ENCODE data around the gene USP17L5.
"Not testable (repeated sequence)": the region's sequence is repeated elsewhere in the genome, so short reads cannot be mapped to it uniquely, and the experiment has no call there.

Gene USP17L5, protein sequence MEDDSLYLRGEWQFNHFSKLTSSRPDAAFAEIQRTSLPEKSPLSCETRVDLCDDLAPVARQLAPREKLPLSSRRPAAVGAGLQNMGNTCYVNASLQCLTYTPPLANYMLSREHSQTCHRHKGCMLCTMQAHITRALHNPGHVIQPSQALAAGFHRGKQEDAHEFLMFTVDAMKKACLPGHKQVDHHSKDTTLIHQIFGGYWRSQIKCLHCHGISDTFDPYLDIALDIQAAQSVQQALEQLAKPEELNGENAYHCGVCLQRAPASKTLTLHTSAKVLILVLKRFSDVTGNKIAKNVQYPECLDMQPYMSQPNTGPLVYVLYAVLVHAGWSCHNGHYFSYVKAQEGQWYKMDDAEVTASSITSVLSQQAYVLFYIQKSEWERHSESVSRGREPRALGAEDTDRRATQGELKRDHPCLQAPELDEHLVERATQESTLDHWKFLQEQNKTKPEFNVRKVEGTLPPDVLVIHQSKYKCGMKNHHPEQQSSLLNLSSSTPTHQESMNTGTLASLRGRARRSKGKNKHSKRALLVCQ

DNA sequence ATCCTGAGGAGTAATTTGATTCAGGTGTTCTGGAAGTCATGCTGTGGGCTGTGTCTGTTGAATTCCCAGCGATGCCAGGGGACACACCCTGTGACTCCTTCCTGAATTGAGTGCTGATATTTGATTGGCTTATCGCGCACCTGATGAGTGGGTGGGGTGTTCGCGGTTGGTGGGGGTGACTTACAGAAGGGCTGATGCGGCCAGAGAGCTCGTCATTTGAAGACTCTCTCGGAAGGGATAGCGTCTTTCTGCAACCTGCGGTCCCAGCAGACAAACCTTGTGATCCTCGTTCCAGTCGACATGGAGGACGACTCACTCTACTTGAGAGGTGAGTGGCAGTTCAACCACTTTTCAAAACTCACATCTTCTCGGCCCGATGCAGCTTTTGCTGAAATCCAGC, at the start of gene USP17L5:
USP17L5 (plus strand) TSS at position 301 of the 400 bp plus-strand sequence; CDS start at position 301, 0 bp downstream.
- H3K27ac Mint-ChIP-seq; H3K9me3 Mint-ChIP-seq; H3K4me1 Mint-ChIP-seq (ENCODE audit: low read depth); DNase-seq; H3K27me3 Mint-ChIP-seq; H3K4me3 Mint-ChIP-seq; H3K36me3 Mint-ChIP-seq (ENCODE audit: low read depth): not testable (repeated sequence)

DNA sequence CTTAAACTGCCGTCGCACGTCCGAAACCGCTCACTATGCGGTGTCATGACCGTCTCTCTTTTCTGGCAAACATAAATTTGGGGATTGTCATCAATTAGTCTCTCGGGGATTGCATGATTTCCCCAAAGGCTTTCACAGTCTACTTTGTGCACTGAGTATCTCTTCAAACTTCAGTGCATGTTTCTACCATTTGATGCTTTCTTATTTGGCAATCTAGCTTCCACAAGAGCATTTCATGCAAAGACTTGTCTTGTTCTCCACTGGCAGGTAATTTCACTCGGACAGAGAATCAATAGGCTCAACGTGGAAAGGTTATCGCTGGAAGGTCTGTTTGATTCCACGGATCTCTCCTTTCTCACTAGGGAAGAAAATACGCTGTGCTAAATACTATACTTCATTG, 15.0 kb upstream of the USP17L5 start:
- H3K27me3 Mint-ChIP-seq; H3K9me3 Mint-ChIP-seq; H3K4me3 Mint-ChIP-seq; H3K4me1 Mint-ChIP-seq (ENCODE audit: low read depth); H3K27ac Mint-ChIP-seq; DNase-seq; H3K36me3 Mint-ChIP-seq (ENCODE audit: low read depth): not testable (repeated sequence)

DNA sequence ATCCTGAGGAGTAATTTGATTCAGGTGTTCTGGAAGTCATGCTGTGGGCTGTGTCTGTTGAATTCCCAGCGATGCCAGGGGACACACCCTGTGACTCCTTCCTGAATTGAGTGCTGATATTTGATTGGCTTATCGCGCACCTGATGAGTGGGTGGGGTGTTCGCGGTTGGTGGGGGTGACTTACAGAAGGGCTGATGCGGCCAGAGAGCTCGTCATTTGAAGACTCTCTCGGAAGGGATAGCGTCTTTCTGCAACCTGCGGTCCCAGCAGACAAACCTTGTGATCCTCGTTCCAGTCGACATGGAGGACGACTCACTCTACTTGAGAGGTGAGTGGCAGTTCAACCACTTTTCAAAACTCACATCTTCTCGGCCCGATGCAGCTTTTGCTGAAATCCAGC, 14.3 kb upstream of the USP17L5 start, which contains the start of gene USP17L24:
USP17L24 (plus strand) TSS at position 301 of the 400 bp plus-strand sequence; CDS start at position 301, 0 bp downstream.
- not testable (repeated sequence) for H3K4me3 Mint-ChIP-seq; H3K36me3 Mint-ChIP-seq (ENCODE audit: low read depth); H3K27me3 Mint-ChIP-seq; H3K4me1 Mint-ChIP-seq (ENCODE audit: low read depth); H3K27ac Mint-ChIP-seq; H3K9me3 Mint-ChIP-seq; DNase-seq

DNA sequence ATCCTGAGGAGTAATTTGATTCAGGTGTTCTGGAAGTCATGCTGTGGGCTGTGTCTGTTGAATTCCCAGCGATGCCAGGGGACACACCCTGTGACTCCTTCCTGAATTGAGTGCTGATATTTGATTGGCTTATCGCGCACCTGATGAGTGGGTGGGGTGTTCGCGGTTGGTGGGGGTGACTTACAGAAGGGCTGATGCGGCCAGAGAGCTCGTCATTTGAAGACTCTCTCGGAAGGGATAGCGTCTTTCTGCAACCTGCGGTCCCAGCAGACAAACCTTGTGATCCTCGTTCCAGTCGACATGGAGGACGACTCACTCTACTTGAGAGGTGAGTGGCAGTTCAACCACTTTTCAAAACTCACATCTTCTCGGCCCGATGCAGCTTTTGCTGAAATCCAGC, 9.6 kb upstream of the USP17L5 start, which contains the start of gene USP17L25:
USP17L25 (plus strand) TSS at position 301 of the 400 bp plus-strand sequence; CDS start at position 301, 0 bp downstream.
- not testable (repeated sequence) for H3K27ac Mint-ChIP-seq; H3K4me3 Mint-ChIP-seq; H3K9me3 Mint-ChIP-seq; H3K36me3 Mint-ChIP-seq (ENCODE audit: low read depth); H3K27me3 Mint-ChIP-seq; DNase-seq; H3K4me1 Mint-ChIP-seq (ENCODE audit: low read depth)

DNA sequence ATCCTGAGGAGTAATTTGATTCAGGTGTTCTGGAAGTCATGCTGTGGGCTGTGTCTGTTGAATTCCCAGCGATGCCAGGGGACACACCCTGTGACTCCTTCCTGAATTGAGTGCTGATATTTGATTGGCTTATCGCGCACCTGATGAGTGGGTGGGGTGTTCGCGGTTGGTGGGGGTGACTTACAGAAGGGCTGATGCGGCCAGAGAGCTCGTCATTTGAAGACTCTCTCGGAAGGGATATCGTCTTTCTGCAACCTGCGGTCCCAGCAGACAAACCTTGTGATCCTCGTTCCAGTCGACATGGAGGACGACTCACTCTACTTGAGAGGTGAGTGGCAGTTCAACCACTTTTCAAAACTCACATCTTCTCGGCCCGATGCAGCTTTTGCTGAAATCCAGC, 4.8 kb upstream of the USP17L5 start, which contains the start of gene USP17L26:
USP17L26 (plus strand) TSS at position 301 of the 400 bp plus-strand sequence; CDS start at position 301, 0 bp downstream.
- not testable (repeated sequence) for H3K36me3 Mint-ChIP-seq (ENCODE audit: low read depth); H3K4me3 Mint-ChIP-seq; DNase-seq; H3K9me3 Mint-ChIP-seq; H3K4me1 Mint-ChIP-seq (ENCODE audit: low read depth); H3K27me3 Mint-ChIP-seq; H3K27ac Mint-ChIP-seq

DNA sequence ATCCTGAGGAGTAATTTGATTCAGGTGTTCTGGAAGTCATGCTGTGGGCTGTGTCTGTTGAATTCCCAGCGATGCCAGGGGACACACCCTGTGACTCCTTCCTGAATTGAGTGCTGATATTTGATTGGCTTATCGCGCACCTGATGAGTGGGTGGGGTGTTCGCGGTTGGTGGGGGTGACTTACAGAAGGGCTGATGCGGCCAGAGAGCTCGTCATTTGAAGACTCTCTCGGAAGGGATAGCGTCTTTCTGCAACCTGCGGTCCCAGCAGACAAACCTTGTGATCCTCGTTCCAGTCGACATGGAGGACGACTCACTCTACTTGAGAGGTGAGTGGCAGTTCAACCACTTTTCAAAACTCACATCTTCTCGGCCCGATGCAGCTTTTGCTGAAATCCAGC, 4.6 kb downstream of the USP17L5 start, which contains the start of gene USP17L27:
USP17L27 (plus strand) TSS at position 301 of the 400 bp plus-strand sequence; CDS start at position 301, 0 bp downstream.
- H3K9me3 Mint-ChIP-seq; H3K27me3 Mint-ChIP-seq; H3K27ac Mint-ChIP-seq; H3K4me1 Mint-ChIP-seq (ENCODE audit: low read depth); H3K36me3 Mint-ChIP-seq (ENCODE audit: low read depth); DNase-seq; H3K4me3 Mint-ChIP-seq: not testable (repeated sequence)

DNA sequence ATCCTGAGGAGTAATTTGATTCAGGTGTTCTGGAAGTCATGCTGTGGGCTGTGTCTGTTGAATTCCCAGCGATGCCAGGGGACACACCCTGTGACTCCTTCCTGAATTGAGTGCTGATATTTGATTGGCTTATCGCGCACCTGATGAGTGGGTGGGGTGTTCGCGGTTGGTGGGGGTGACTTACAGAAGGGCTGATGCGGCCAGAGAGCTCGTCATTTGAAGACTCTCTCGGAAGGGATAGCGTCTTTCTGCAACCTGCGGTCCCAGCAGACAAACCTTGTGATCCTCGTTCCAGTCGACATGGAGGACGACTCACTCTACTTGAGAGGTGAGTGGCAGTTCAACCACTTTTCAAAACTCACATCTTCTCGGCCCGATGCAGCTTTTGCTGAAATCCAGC, 9.4 kb downstream of the USP17L5 start, which contains the start of gene USP17L28:
USP17L28 (plus strand) TSS at position 301 of the 400 bp plus-strand sequence; CDS start at position 301, 0 bp downstream.
- H3K36me3 Mint-ChIP-seq (ENCODE audit: low read depth); H3K27me3 Mint-ChIP-seq; H3K4me3 Mint-ChIP-seq; H3K9me3 Mint-ChIP-seq; DNase-seq; H3K27ac Mint-ChIP-seq; H3K4me1 Mint-ChIP-seq (ENCODE audit: low read depth): not testable (repeated sequence)

DNA sequence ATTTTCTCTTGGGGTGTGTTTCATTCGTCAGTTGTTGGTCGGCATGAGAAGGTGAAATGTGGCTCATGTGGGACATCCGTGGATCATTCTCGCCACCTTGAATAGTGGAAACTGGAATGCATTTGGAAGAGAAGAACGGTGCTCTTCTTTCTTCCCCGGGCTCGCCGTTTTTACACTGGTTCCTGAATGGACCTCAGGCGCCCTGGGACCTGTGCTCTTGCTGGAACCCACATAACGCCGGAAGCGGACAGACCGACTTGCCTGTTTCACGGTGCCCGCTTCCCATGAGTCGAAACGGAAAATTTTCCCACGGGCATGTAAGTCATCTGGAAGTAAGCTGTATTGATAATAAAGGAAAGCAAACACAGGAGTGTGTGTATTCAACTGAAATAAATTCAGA, 11.7 kb downstream of the USP17L5 start:
- not testable (repeated sequence) for H3K36me3 Mint-ChIP-seq (ENCODE audit: low read depth); H3K27ac Mint-ChIP-seq; DNase-seq; H3K4me1 Mint-ChIP-seq (ENCODE audit: low read depth); H3K4me3 Mint-ChIP-seq; H3K27me3 Mint-ChIP-seq; H3K9me3 Mint-ChIP-seq

DNA sequence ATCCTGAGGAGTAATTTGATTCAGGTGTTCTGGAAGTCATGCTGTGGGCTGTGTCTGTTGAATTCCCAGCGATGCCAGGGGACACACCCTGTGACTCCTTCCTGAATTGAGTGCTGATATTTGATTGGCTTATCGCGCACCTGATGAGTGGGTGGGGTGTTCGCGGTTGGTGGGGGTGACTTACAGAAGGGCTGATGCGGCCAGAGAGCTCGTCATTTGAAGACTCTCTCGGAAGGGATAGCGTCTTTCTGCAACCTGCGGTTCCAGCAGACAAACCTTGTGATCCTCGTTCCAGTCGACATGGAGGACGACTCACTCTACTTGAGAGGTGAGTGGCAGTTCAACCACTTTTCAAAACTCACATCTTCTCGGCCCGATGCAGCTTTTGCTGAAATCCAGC, 14.1 kb downstream of the USP17L5 start, which contains the start of gene USP17L29:
USP17L29 (plus strand) TSS at position 301 of the 400 bp plus-strand sequence; CDS start at position 301, 0 bp downstream.
- H3K27ac Mint-ChIP-seq; H3K4me3 Mint-ChIP-seq; DNase-seq; H3K4me1 Mint-ChIP-seq (ENCODE audit: low read depth); H3K36me3 Mint-ChIP-seq (ENCODE audit: low read depth); H3K27me3 Mint-ChIP-seq; H3K9me3 Mint-ChIP-seq: not testable (repeated sequence)

DNA sequence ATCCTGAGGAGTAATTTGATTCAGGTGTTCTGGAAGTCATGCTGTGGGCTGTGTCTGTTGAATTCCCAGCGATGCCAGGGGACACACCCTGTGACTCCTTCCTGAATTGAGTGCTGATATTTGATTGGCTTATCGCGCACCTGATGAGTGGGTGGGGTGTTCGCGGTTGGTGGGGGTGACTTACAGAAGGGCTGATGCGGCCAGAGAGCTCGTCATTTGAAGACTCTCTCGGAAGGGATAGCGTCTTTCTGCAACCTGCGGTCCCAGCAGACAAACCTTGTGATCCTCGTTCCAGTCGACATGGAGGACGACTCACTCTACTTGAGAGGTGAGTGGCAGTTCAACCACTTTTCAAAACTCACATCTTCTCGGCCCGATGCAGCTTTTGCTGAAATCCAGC, 23.6 kb downstream of the USP17L5 start, which contains the start of gene USP17L30:
USP17L30 (plus strand) TSS at position 301 of the 400 bp plus-strand sequence; CDS start at position 301, 0 bp downstream.
- H3K9me3 Mint-ChIP-seq; H3K27me3 Mint-ChIP-seq; H3K4me1 Mint-ChIP-seq (ENCODE audit: low read depth); DNase-seq; H3K36me3 Mint-ChIP-seq (ENCODE audit: low read depth); H3K27ac Mint-ChIP-seq; H3K4me3 Mint-ChIP-seq: not testable (repeated sequence)

DNA sequence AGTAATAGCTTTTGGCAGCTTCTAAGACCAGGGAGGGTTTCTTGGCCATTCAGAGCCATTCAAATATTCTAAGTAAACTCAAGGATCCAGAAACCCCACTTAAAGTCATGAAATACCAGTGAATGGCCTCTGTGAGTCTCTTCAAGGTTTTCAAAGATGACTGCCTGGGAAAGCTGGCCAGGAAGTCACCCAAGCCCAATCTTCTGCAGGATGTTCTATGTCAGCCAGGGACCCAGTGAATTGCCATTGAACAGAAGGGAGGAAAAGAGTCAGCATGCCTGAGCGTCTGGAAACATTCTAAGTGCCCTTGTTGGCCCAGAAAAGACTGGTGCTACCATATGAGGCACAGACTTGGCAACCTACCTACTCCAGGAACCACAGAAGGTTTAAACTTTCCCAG, 40.7 kb downstream of the USP17L5 start:
- H3K27ac Mint-ChIP-seq; H3K4me1 Mint-ChIP-seq (ENCODE audit: low read depth); H3K4me3 Mint-ChIP-seq; DNase-seq; H3K27me3 Mint-ChIP-seq; H3K9me3 Mint-ChIP-seq; H3K36me3 Mint-ChIP-seq (ENCODE audit: low read depth): not testable (repeated sequence)

DNA sequence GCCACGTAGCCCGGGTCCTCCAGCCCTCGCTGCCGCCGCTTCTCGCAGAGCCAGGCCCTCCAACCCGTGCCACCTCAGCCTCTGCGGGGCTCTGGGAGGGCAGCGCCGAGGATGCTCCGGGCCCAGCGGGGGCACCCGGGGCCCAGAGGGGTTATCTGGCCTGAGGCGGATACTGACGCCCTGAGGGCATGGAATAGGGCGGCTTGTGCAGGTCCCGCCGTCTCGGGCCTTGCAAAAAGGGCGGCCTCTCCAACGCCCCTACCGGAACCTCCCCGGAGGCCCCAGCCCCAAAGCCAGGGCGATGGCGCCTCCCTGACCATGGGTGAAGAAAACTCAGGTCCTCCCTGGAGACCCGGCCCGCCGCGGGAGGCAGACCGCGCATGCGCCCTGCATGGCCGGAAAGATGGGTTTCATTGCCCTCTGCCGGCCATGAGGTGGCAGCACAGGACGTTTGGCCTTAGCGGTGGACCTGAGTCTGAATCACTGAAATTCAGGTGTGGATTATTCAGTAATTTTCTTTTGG, 41.9 kb downstream of the USP17L5 start:
- H3K36me3 Mint-ChIP-seq (ENCODE audit: low read depth); H3K9me3 Mint-ChIP-seq; H3K27me3 Mint-ChIP-seq; H3K4me3 Mint-ChIP-seq; H3K4me1 Mint-ChIP-seq (ENCODE audit: low read depth); H3K27ac Mint-ChIP-seq: not testable (repeated sequence)
- DNase-seq: peak; percentile 66

DNA sequence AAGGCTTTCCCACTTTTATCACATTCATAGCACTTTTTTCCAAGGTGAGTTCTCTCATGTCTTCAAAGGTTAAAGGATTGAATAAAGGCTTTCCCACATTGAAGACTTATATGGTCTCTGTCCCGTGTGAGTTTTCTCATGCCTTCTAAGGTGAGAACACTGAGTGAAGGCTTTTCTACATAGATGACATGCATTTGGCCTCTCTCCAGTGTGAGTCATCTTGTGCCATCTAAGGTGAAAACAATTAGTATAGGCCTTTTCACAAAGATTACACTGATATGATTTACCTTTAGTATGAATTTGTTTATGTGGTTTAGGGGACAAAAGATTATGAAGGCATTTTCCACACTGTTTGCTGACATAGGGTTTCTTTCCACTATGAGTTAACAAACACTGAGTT, 44.9 kb downstream of the USP17L5 start:
- H3K27ac Mint-ChIP-seq: no peak overlapping the region
- DNase-seq: no peak
- peaks cover 2% of the 10 kb centered on the region for H3K27me3 Mint-ChIP-seq

DNA sequence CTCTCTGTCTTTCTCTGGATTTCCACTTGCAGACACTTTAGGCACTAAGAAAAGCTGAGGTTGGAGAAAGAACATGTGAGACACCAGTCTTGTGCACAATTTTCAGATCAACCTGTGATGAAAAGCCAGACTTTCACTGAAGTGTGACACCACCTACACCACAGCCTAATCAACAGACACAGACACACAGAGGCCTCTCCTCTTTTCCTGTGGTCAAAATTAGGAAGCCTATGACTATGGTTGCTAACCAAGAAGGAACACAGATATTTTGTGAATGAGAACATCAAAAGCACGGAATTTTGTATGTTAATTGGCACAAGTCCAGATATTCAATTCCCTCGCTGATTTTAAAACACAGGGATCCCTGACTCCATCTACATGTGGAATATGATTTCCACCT, 49.8 kb downstream of the USP17L5 start:
- H3K4me3 Mint-ChIP-seq; H3K36me3 Mint-ChIP-seq (ENCODE audit: low read depth); DNase-seq; H3K27ac Mint-ChIP-seq; H3K27me3 Mint-ChIP-seq; H3K4me1 Mint-ChIP-seq (ENCODE audit: low read depth); H3K9me3 Mint-ChIP-seq: not testable (repeated sequence)

More for the DNA sequence above, 44.9 kb downstream of the USP17L5 start:
- Mint-ChIP-seq H3K4me3 (no peak overlapping the region), H3K9me3 (no peaks in the 10 kb centered on the region), H3K36me3 (ENCODE audit: low read depth) (no peaks in the 10 kb centered on the region), H3K4me1 (ENCODE audit: low read depth) (no peaks in the 10 kb centered on the region)
